ENCODE data around the gene FOXK1.

FOXK1 gene

GRCh38 chr7:4745971-4746919, 64.2 kb downstream of the FOXK1 start:
- peak; percentile 3 for DNase-seq

GRCh38 chr7:4747013-4747412, 64.9 kb downstream of the FOXK1 start:
- no peak for DNase-seq

GRCh38 chr7:4747746-4748145, 65.7 kb downstream of the FOXK1 start:
- no peak for DNase-seq

GRCh38 chr7:4748231-4748681, 66.2 kb downstream of the FOXK1 start:
- DNase-seq: no peak

- no peak for DNase-seq
Observed at GRCh38 chr7:4749363-4749762, 67.3 kb downstream of the FOXK1 start.

GRCh38 chr7:4749798-4750197, 67.7 kb downstream of the FOXK1 start:
- DNase-seq: no peak

- DNase-seq: no peak
Observed at GRCh38 chr7:4751398-4751947, 69.4 kb downstream of the FOXK1 start.

GRCh38 chr7:4753598-4754432, 71.7 kb downstream of the FOXK1 start:
- peak; percentile 9 for DNase-seq

- no peak for DNase-seq
Observed at GRCh38 chr7:4754433-4755010, 72.4 kb downstream of the FOXK1 start.

GRCh38 chr7:4755045-4755444, 73.0 kb downstream of the FOXK1 start:
- no peak for DNase-seq

GRCh38 chr7:4758111-4758510, 76.0 kb downstream of the FOXK1 start:
- DNase-seq: no peak

GRCh38 chr7:4758791-4759190, 76.7 kb downstream of the FOXK1 start:
- DNase-seq: no peak

- no peak for DNase-seq
Observed at GRCh38 chr7:4759211-4759610, 77.1 kb downstream of the FOXK1 start.

- DNase-seq: no peak
Observed at GRCh38 chr7:4760952-4761351, 78.9 kb downstream of the FOXK1 start.

GRCh38 chr7:4762121-4763055, 80.3 kb downstream of the FOXK1 start:
- DNase-seq: no peak

GRCh38 chr7:4763091-4763793, 81.1 kb downstream of the FOXK1 start:
- no peak for DNase-seq

GRCh38 chr7:4763794-4764185, 81.7 kb downstream of the FOXK1 start:
- DNase-seq: no peak

- DNase-seq: no peak
Observed at GRCh38 chr7:4764402-4765007, 82.4 kb downstream of the FOXK1 start.

- DNase-seq: no peak
Observed at GRCh38 chr7:4765776-4766490, 83.8 kb downstream of the FOXK1 start.
